ENCODE data around the gene SMC1B. TPM values are rescaled to one million over a fixed set of nuclear protein-coding genes. Genes with fewer than 3 reads are reported as not detected.

Gene SMC1B
- total and polyA plus RNA-seq, 4 donors, result 0.02 to 0.05 TPM; not detected in 2

GRCh38 chr22:45407793-45408192 lies 5.6 kb downstream of the SMC1B start:
- H3K27ac ChIP-seq (ENCODE audit: low read depth in 1 of 2, low read length in 2 of 2), result no peak overlapping the region
- no peak overlapping the region for H3K9ac ChIP-seq (ENCODE audit: low read depth in 1 of 2, low read length in 2 of 2)
- H3K27me3 ChIP-seq (ENCODE audit: control insufficient read depth in 4 of 4, insufficient read depth in 4 of 4, low read length in 3 of 4), result no peaks in the 10 kb centered on the region
- TF ChIP-seq MAX (IDR thresholded peaks at IDR 0.05) (no peak), SP1 (IDR thresholded peaks at IDR 0.05) (no peak), YY1 (IDR thresholded peaks at IDR 0.05) (no peak), HNF4G (IDR thresholded peaks at IDR 0.05) (no peak), NR2F2 (IDR thresholded peaks at IDR 0.05) (no peak), RAD21 (IDR thresholded peaks at IDR 0.05) (no peak), JUND (IDR thresholded peaks at IDR 0.05) (no peak), ZBTB33 (IDR thresholded peaks at IDR 0.05) (no peak), RXRA (IDR thresholded peaks at IDR 0.05) (no peak), GABPA (IDR thresholded peaks at IDR 0.05 in 1 of 2, conservative IDR thresholded peaks at IDR 0.05 in 1 of 2) (no peak), ATF3 (IDR thresholded peaks at IDR 0.05) (no peak), FOXA1 (IDR thresholded peaks at IDR 0.05) (no peak), EGR1 (IDR thresholded peaks at IDR 0.05; ENCODE audit: low read depth in 2 of 2) (no peak)
- H3K4me3 ChIP-seq (ENCODE audit: low read depth in 1 of 3, low read length in 3 of 3), result no peak overlapping the region
- DNase-seq (ENCODE audit: low spot score), result no peak
- H3K36me3 ChIP-seq (ENCODE audit: control insufficient read depth in 4 of 4, insufficient read depth in 3 of 4, low read depth in 1 of 4, low read length in 3 of 4), result no peaks in the 10 kb centered on the region
- no peaks in the 10 kb centered on the region for H3K9me3 ChIP-seq (ENCODE audit: control insufficient read depth in 4 of 4, low read length in 3 of 4)
- 95% methylated on average over 5 of the region's 5 CpGs for WGBS
- H3K4me1 ChIP-seq (ENCODE audit: control insufficient read depth in 4 of 4, insufficient read depth in 4 of 4, low read length in 3 of 4), result no peaks in the 10 kb centered on the region

GRCh38 chr22:45402466-45402985 lies 10.9 kb downstream of the SMC1B start:
- DNase-seq (ENCODE audit: low spot score), result no peak
- H3K36me3 ChIP-seq (ENCODE audit: control insufficient read depth in 4 of 4, insufficient read depth in 3 of 4, low read depth in 1 of 4, low read length in 3 of 4), result no peaks in the 10 kb centered on the region

More at GRCh38 chr22:45402466-45402985, 10.9 kb downstream of the SMC1B start:
- H3K4me1 ChIP-seq (ENCODE audit: control insufficient read depth in 4 of 4, insufficient read depth in 4 of 4, low read length in 3 of 4), result no peaks in the 10 kb centered on the region
- no peaks in the 10 kb centered on the region for H3K9me3 ChIP-seq (ENCODE audit: control insufficient read depth in 4 of 4, low read length in 3 of 4)
- 82% methylated on average over 3 of the region's 3 CpGs for WGBS
- H3K4me3 ChIP-seq (ENCODE audit: low read depth in 1 of 3, low read length in 3 of 3), result no peak overlapping the region
- no peak overlapping the region for H3K9ac ChIP-seq (ENCODE audit: low read depth in 1 of 2, low read length in 2 of 2)
- no peaks in the 10 kb centered on the region for H3K27me3 ChIP-seq (ENCODE audit: control insufficient read depth in 4 of 4, insufficient read depth in 4 of 4, low read length in 3 of 4)
- H3K27ac ChIP-seq (ENCODE audit: low read depth in 1 of 2, low read length in 2 of 2), result no peak overlapping the region
- TF ChIP-seq NR2F2 (IDR thresholded peaks at IDR 0.05) (no peak), CTCF (IDR thresholded peaks at IDR 0.05; ENCODE audit: low read depth, low read length, missing input control) (no peak), FOXA1 (IDR thresholded peaks at IDR 0.05) (no peak)
